ENCODE results near the gene MAP2K7. TPM values are rescaled to one million over a fixed set of nuclear protein-coding genes. Genes with fewer than 3 reads are reported as not detected.

Gene MAP2K7
- total RNA-seq, 4 donors from 2014 or later = 23.1 to 47.8 (median 30.9) TPM

DNA sequence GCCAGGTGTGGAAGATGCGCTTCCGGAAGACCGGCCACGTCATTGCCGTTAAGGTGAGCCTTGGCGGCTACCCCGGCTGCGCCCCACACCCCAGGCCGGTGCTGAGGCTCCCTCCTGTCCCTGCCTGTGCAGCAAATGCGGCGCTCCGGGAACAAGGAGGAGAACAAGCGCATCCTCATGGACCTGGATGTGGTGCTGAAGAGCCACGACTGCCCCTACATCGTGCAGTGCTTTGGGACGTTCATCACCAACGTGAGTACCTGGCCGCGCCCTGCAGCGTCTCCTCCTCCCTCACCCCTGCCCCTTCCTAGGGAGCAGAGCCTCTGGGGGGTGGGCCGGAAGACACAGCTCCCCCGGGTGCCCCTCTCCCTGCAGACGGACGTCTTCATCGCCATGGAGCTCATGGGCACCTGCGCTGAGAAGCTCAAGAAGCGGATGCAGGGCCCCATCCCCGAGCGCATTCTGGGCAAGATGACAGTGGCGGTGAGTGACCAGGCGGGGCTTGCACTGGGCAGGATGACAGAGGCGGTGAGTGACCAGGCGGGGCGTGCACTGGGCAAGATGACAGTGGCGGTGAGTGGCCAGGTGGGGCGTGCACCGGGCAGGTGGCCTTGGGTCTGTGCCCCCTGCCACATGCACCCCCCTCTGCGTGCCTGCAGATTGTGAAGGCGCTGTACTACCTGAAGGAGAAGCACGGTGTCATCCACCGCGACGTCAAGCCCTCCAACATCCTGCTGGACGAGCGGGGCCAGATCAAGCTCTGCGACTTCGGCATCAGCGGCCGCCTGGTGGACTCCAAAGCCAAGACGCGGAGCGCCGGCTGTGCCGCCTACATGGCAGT lies 6.9 kb downstream of the MAP2K7 start:
- intact Hi-C loops (cut with DNase I; ENCODE audit: low total_unique reads) = no loop called here
- DNase-seq (ENCODE audit: low spot score in 2 of 2) = no peak
- no peak for TF ChIP-seq POLR2A (IDR thresholded peaks at IDR 0.05)
- TF ChIP-seq, protein P1, sequence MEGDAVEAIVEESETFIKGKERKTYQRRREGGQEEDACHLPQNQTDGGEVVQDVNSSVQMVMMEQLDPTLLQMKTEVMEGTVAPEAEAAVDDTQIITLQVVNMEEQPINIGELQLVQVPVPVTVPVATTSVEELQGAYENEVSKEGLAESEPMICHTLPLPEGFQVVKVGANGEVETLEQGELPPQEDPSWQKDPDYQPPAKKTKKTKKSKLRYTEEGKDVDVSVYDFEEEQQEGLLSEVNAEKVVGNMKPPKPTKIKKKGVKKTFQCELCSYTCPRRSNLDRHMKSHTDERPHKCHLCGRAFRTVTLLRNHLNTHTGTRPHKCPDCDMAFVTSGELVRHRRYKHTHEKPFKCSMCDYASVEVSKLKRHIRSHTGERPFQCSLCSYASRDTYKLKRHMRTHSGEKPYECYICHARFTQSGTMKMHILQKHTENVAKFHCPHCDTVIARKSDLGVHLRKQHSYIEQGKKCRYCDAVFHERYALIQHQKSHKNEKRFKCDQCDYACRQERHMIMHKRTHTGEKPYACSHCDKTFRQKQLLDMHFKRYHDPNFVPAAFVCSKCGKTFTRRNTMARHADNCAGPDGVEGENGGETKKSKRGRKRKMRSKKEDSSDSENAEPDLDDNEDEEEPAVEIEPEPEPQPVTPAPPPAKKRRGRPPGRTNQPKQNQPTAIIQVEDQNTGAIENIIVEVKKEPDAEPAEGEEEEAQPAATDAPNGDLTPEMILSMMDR (IDR thresholded peaks at IDR 0.05) = no peak
- WGBS, 2 donors = 89 to 91% methylated on average over 54 of the region's 54 CpGs
- H3K4me3 ChIP-seq (ENCODE audit: low read depth, poor library complexity, severe bottlenecking) = no peak overlapping the region

DNA sequence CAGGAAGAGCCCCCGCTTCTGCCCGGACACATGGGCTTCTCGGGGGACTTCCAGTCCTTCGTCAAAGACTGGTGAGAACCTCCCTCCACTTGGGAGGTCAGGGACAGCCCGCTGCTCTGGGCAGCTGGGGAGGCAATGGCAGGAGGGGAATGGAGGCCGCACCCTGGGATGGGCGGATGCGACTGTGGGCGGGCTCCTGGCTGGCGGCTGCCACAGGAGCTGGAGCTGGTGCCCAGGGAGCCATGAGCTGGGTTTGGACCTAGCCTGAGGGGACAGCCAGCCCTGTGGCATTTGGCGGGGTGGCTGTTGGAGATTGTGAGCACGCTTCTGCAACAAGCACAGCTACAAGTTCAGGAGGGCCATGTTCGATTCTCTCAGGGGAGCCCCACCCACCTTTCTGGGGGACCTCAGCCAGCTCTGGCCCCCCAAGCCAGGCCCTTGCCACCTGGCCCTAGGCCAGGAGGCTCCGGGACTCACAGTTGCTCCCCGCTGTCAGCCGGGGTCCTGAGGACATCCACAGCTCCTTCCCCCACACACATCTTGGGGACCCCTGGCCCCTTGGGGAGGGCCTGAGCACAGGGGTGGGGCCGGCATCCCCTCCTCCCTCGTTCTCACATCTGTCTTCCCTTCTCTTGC lies 7.9 kb downstream of the MAP2K7 start:
- no peak for TF ChIP-seq POLR2A (IDR thresholded peaks at IDR 0.05)
- no peak for DNase-seq (ENCODE audit: low spot score in 2 of 2)
- H3K4me3 ChIP-seq (ENCODE audit: low read depth, poor library complexity, severe bottlenecking) = no peak overlapping the region
- 66 to 70% methylated on average over 17 to 18 of the region's 18 CpGs for WGBS, 2 donors
- intact Hi-C loops (cut with DNase I; ENCODE audit: low total_unique reads) = no loop called here

DNA sequence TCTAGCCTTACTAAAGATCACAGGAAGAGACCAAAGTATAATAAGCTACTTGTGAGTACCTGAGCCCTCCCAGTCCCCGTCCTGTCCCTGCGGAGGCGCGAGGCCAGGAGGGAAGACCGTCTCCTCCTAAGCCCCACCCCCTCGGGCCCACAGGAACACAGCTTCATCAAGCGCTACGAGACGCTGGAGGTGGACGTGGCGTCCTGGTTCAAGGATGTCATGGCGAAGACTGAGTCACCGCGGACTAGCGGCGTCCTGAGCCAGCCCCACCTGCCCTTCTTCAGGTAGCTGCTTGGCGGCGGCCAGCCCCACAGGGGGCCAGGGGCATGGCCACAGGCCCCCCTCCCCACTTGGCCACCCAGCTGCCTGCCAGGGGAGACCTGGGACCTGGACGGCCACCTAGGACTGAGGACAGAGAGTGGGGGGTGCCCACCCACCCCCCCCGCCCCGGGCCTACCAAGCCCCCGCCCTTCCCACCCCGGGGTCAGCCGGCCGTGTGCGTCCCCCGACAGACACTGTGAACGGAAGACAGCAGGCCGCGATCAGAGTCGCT lies 8.5 kb downstream of the MAP2K7 start:
- TF ChIP-seq POLR2A (IDR thresholded peaks at IDR 0.05) = no peak
- TF ChIP-seq, protein P1 (IDR thresholded peaks at IDR 0.05) = no peak
- 93% methylated on average over 21 to 23 of the region's 31 CpGs for WGBS, 2 donors
- DNase-seq (ENCODE audit: low spot score in 2 of 2) = no peak
- intact Hi-C loops (cut with DNase I; ENCODE audit: low total_unique reads) = no loop called here
- H3K4me3 ChIP-seq (ENCODE audit: low read depth, poor library complexity, severe bottlenecking) = no peak overlapping the region

DNA sequence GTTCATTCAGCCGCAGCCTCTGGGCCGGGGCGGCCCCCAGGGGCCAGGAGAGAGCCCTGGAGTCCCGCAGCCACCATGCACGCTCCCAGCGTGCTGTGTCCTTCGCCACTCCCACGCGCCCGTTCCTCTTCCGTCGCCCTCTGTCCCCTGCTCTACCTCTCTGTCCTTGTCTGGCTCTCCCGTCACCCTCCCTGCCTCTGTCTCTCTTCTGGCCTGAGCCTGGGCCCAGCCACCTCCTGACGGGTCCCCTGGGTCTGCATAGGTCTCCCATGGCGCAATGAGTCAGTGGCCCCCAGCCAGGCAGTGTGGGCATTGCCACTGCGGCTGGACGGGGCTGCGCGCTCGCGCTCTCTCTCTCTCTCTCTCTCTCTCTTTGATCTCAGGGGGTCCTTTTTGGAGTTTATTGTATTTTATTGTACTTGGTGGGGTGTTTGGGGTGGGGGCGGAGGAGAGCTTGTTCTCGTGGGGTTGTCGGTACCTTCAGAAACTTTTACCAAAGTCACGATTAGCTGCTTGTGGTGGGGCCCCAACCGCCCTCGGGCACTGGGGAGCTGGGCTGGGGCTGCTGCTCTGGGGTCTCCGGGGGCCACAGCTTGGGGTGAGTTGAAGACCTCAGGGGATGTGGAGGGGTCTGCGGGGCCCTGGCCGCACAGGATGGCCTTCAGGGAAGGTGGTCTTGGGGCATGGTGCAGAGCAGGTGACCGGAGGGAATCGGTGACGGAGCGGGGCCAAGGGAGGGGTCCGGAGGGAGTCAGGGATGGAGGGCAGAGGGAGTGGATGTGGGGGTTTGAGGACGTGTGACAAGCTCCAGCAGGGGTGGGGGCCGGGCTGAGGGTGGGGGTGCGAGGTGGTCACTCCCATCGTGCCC lies 9.3 kb downstream of the MAP2K7 start:
- intact Hi-C loops (cut with DNase I; ENCODE audit: low total_unique reads) = no loop called here
- TF ChIP-seq, protein P1 (IDR thresholded peaks at IDR 0.05) = no peak
- TF ChIP-seq POLR2A (IDR thresholded peaks at IDR 0.05) = no peak
- no peak overlapping the region for H3K4me3 ChIP-seq (ENCODE audit: low read depth, poor library complexity, severe bottlenecking)
- no peak for DNase-seq (ENCODE audit: low spot score in 2 of 2)
- WGBS, 2 donors = 94% methylated on average over 39 of the region's 39 CpGs

DNA sequence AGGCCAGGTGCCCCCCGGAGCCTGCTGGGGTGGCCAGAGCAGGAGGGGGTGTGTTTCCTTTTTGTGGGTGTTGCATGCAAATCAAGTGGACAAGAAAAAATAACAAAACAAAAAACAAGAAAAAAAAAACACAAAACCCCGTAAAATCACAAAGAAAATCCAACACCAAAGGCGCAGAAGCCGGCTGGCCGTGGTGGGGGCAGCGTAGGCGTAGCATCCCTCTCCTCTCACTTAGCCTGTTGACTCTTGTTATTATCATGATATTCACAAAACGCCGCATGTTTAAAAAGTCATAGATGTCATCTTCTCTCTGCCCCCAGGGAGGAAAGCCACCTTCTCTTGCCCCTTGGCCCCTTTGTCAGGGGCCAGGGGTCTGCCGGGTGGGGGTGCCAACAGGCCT lies 10.0 kb downstream of the MAP2K7 start:
- no peak overlapping the region for H3K4me3 ChIP-seq (ENCODE audit: low read depth, poor library complexity, severe bottlenecking)
- DNase-seq (ENCODE audit: low spot score in 2 of 2) = no peak
- intact Hi-C loops (cut with DNase I; ENCODE audit: low total_unique reads) = no loop called here
- WGBS, 2 donors = 81 to 83% methylated on average over 10 of the region's 10 CpGs
- TF ChIP-seq POLR2A (IDR thresholded peaks at IDR 0.05) = no peak
- TF ChIP-seq, protein P1 (IDR thresholded peaks at IDR 0.05) = no peak

All from lower leg skin (tissue), 4 donors.